IMR-90 (cell line): ENCODE results near the gene COL13A1.

ENCODE experiments used
- BHLHE40 ChIP-seq: fragments of 150-350 bp; IDR thresholded peaks from 2 replicates; pipeline ENCODE4 v1.6.1; 2016; ENCODE audit warnings: mild to moderate bottlenecking, low read depth, low read length
- CTCF ChIP-seq: conservative IDR thresholded peaks from 2 replicates; pipeline ENCODE4 v1.5.1; 2012; ENCODE audit warnings: mild to moderate bottlenecking, low read depth, low read length, improper control_type of control experiment
- FOS ChIP-seq: fragments of 150-350 bp; IDR thresholded peaks from 2 replicates; pipeline ENCODE4 v1.6.1; 2016; ENCODE audit warnings: low read depth, low read length
- MAFK ChIP-seq: IDR thresholded peaks from 2 replicates; pipeline ENCODE4 v1.6.1; 2012; ENCODE audit warnings: low read depth, low read length, improper control_type of control experiment
- MAZ ChIP-seq: IDR thresholded peaks from 2 replicates; pipeline ENCODE4 v1.6.1; 2012; ENCODE audit warnings: low read depth, mild to moderate bottlenecking, low read length, improper control_type of control experiment, moderate library complexity, borderline replicate concordance
- POLR2A ChIP-seq: IDR thresholded peaks from 2 replicates; pipeline ENCODE4 v1.6.1; 2012; ENCODE audit warnings: mild to moderate bottlenecking, low read depth, low read length
- RAD21 ChIP-seq: IDR thresholded peaks from 2 replicates; pipeline ENCODE4 v1.6.1; 2012; ENCODE audit warnings: low read length, improper control_type of control experiment
- RCOR1 ChIP-seq: IDR thresholded peaks from 2 replicates; pipeline ENCODE4 v1.6.1; 2012; ENCODE audit warnings: mild to moderate bottlenecking, low read length, improper control_type of control experiment; ENCODE audit not compliant: insufficient replicate concordance
- RFX5 ChIP-seq: IDR thresholded peaks from 2 replicates; pipeline ENCODE4 v1.8.0; 2012; ENCODE audit warnings: low read depth, mild to moderate bottlenecking, low read length, moderate library complexity
- SMC3 ChIP-seq: fragments of 150-350 bp; IDR thresholded peaks from 2 replicates; pipeline ENCODE4 v1.6.1; 2016; ENCODE audit warnings: low read depth, mild to moderate bottlenecking, antibody characterized with exemption, low read length, moderate library complexity
- USF2 ChIP-seq: fragments of 150-350 bp; IDR thresholded peaks from 2 replicates; pipeline ENCODE4 v1.6.1; 2017; ENCODE audit warnings: mild to moderate bottlenecking, antibody characterized with exemption, low read length, low read depth

GRCh38 chr10:69896606-69897231 lies 95.0 kb downstream of the COL13A1 start:
- no peak for TF ChIP-seq CTCF
- no peak for TF ChIP-seq POLR2A
- TF ChIP-seq BHLHE40, result no peak
- TF ChIP-seq SMC3, result no peak
- TF ChIP-seq RCOR1, result no peak
- no peak for TF ChIP-seq MAZ
- no peak for TF ChIP-seq RFX5
- no peak for TF ChIP-seq RAD21
- TF ChIP-seq FOS, result no peak
- TF ChIP-seq MAFK, result no peak
- no peak for TF ChIP-seq USF2
